ENCODE measurements around the gene CATSPERZ.

Gene CATSPERZ

DNA sequence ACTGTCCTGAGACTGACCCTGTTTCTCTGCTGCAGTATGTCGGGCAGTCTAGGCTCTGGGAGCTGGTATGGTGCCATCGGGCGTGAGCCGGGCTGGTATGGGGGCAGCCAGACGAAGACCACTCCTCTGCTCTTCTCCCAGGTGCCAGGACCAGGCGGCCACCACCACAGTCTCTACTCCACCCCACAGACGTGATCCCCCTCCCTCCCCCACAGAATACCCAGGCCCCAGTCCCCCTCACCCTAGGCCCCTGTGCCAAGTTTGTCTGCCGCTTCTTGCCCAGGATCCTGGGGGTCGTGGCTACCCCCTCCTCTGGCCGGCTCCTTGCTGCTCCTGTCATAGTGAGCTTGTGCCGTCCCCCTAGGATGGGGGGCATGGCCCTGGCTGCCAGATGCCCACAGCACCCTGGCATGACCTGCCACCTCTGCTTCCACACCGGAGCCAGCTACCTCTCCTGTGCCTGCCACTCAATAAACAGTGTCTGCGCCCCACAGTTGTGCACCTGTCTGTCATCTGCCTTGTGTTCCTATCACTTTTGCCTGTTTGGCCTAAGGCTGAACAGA lies 11.1 kb upstream of the CATSPERZ start:
- ATAC-seq, result no peak
- H3K4me3 Mint-ChIP-seq, result no peak overlapping the region

DNA sequence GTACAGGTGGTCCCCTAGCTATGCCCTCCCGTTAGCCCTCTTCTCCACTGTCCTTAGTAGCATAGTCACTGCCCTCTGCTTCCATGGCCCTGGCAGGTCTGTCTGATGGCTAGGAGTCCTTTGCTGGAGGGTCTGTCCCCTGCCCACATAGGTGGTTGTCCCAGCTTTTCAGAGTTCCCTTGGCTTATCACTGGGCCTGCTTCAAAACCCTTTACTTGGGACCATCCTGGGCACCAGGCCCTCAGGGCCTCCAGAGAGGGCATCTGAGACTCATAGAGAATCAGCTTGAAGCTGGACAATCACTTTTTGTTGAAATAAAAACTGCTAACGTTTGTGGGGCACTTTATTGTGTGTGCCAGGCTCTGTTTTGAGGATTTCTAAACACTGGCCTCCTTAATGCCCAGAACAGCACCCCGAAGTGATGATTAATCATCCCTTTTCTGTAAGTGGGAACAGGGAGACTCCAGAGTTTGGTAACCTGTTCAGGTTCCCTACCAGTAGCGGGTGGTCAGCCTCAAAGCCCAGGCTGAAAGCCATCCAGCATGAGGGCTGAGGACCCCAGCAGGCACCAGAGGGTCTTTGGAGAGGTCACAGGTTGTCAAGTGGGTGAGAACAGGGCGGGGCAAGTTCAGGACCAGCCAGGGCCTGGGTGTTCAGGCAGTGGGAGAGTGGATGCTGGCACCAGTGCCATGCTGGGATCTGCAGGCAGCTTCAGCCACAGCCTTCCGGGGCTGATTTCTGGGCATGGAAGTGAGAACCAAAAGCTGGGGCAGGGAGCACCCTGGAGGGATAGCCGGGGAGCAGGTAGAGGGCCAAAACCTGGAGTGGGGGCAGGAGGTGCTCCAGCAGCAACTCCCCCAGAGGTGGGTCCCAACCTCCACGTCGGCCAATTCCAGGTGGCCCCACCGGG lies 9.6 kb upstream of the CATSPERZ start:
- no peak overlapping the region for H3K27ac Mint-ChIP-seq
- H3K9me3 Mint-ChIP-seq, result no peaks in the 10 kb centered on the region
- H3K36me3 Mint-ChIP-seq, result peaks cover 14% of the 10 kb centered on the region
- ATAC-seq (no peak), DNase-seq (ENCODE audit: low spot score in 2 of 2) (no peak)
- peaks cover 21% of the 10 kb centered on the region for H3K4me1 Mint-ChIP-seq
- peak overlapping the region; percentile 71 for H3K4me3 Mint-ChIP-seq

More for the DNA sequence above, 11.1 kb upstream of the CATSPERZ start:
- H3K27ac Mint-ChIP-seq, result no peak overlapping the region
- peaks cover 21% of the 10 kb centered on the region for H3K4me1 Mint-ChIP-seq
- no peak for DNase-seq (ENCODE audit: low spot score in 2 of 2)
- no peaks in the 10 kb centered on the region for H3K9me3 Mint-ChIP-seq
- peaks cover 20% of the 10 kb centered on the region for H3K36me3 Mint-ChIP-seq

DNA sequence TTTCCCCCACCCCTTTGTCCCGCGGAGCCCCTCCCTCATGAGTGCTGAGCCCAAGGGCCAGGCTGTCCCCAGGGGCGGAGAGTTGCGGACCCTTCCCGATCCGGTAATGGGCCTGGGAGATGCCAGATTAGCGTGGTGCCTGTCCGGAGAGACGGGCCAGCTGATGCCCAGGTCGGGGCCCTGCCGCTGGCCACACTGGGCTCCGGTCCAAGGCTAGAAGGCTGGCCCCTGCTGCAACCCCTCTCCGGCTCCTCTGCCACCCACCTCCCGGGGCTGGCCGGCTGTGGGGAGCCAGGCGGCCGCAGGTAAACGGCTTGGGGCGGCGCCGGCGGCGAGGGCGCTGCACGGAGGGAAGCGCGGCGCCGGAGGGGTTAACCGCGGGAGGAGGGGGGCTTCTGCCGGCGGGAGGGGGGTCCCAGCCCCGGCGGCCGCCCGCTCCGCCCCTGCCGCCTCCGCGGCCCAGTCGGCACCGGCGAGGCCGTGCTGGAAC lies 8.9 kb upstream of the CATSPERZ start, which contains the start of gene KCNK4:
Gene KCNK4, plus strand, starts transcription at position 41 of the 490 bp plus-strand sequence. CDS start 1,717 bp downstream, outside the sequence.
- Mint-ChIP-seq H3K4me1 (peaks cover 19% of the 10 kb centered on the region), H3K36me3 (peaks cover 11% of the 10 kb centered on the region), H3K27ac (no peak within 1 kb of the TSS), H3K9me3 (no peaks in the 10 kb centered on the region), H3K4me3 (peak within 1 kb of the TSS; percentile 71)
- ATAC-seq (no peak), DNase-seq (ENCODE audit: low spot score in 2 of 2) (no peak)

DNA sequence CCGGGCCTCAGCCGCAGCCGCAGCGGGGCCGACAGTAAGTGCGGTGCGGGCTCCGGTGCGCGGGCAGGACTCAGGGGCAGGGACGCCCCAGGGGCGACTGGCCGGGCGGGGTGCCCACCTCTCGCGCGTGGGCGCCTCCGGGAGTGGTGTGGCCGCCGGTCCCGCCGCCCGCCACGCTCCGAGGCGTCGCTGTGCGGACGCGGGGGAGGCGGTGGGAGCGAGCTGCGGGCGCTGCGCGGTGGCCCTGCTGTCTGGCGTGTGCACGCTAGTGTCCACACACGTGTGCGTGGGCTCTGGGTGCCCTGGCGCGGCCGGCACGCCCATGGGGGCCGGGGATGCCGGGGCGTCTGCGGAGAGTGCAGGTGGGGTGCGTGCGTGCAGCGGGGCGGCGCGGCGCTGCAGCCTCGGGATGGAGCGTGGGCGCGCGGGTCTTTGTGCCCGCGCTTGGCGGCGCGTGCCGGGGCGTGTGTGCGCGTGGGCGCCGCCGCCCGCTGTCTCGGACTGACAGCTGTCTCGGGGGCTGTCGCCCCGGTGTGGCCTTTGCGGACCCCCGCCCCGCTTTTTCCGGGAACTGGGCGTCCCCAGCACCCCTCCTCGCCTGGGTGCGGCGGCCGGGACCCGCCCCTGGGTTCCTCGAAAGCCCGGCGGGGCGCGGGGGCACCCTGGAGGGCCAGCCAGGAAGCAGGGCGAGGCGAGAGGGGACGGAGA lies 8.3 kb upstream of the CATSPERZ start:
- no peaks in the 10 kb centered on the region for H3K9me3 Mint-ChIP-seq
- H3K4me3 Mint-ChIP-seq, result peak overlapping the region; percentile 64
- H3K36me3 Mint-ChIP-seq, result peaks cover 6% of the 10 kb centered on the region
- DNase-seq (ENCODE audit: low spot score in 2 of 2), result no peak
- ATAC-seq, result peak; percentile 44
- H3K4me1 Mint-ChIP-seq, result peaks cover 13% of the 10 kb centered on the region
- H3K27ac Mint-ChIP-seq, result no peak overlapping the region

DNA sequence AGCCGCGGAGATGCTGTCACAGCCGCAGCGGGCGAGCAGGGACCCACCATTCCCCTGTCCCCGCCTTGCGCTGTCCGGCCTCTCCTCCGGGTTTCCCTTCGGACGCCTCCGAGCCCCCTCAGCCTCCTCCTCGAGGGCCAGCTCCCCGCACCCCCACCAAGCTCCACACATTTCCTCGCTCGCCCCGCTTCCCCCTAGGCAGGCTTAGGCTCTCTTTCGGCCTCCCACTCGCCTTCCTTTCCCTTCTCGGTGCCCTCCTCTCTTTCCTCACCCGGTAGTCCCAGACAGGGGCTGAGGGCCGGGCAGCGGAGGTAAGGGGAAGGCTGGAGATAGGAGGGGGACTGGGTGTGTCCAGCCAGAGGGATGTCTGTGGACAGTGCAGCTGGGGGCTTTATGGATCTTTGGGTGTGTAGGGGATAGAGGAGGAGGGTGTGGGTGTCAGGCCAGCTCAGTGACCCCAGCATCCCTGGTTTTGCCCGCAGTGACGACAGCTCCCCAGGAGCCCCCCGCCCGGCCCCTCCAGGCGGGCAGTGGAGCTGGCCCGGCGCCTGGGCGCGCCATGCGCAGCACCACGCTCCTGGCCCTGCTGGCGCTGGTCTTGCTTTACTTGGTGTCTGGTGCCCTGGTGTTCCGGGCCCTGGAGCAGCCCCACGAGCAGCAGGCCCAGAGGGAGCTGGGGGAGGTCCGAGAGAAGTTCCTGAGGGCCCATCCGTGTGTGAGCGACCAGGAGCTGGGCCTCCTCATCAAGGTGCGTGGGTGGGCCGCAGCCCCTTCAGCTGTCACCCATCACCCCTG lies 7.5 kb upstream of the CATSPERZ start:
- DNase-seq (ENCODE audit: low spot score in 2 of 2) (no peak), ATAC-seq (peak; percentile 9)
- peaks cover 5% of the 10 kb centered on the region for H3K36me3 Mint-ChIP-seq
- H3K27ac Mint-ChIP-seq, result no peak overlapping the region
- H3K4me1 Mint-ChIP-seq, result peaks cover 16% of the 10 kb centered on the region
- peak overlapping the region; percentile 64 for H3K4me3 Mint-ChIP-seq
- H3K9me3 Mint-ChIP-seq, result no peaks in the 10 kb centered on the region

DNA sequence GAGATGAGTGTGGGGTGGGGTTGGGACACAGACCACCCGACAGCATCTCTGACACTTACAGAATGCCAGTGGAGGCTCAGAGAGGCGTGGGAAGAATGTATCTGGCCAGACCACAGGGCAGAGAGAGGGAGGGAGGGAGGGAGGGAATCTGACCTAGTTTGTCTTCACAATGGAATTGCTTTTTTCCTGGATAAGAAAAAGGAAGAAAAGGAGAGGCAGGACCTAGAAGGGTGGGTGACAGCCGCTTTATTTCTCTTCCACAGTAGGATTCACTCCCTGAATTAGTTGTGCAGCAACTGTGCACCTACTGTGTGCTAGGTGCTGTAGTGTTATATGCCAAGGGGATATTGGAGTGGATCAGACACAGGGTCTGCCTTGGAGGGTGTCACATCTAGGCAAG lies 5.4 kb upstream of the CATSPERZ start:
- no peak overlapping the region for H3K27ac Mint-ChIP-seq
- no peak for ATAC-seq
- peaks cover 26% of the 10 kb centered on the region for H3K4me1 Mint-ChIP-seq
- H3K36me3 Mint-ChIP-seq, result peaks cover 5% of the 10 kb centered on the region
- DNase-seq (ENCODE audit: low spot score in 2 of 2), result no peak
- H3K9me3 Mint-ChIP-seq, result no peaks in the 10 kb centered on the region
- no peak overlapping the region for H3K4me3 Mint-ChIP-seq

DNA sequence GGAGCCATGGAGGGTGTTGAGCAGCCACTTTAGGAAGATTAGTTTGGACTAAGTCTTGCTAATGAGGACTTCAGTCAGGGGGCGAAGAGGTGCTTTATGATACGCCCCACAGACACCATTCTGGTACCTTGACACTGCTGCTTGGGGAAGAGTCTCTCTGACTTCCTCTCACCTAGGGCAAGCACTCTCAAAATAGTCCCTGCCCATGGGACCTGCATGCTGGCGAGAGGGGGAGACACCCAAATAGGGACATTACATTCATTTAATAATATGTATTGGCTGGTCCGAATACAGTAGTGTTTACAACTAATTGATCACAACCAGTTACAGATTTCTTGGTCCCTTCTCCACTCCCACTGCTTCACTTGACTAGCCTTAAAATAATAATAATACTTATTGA lies 4.4 kb upstream of the CATSPERZ start:
- H3K4me1 Mint-ChIP-seq, result peaks cover 33% of the 10 kb centered on the region
- H3K27ac Mint-ChIP-seq, result no peak overlapping the region
- ATAC-seq, result no peak
- H3K9me3 Mint-ChIP-seq, result no peaks in the 10 kb centered on the region
- H3K4me3 Mint-ChIP-seq, result no peak overlapping the region
- peaks cover 2% of the 10 kb centered on the region for H3K36me3 Mint-ChIP-seq
- DNase-seq (ENCODE audit: low spot score in 2 of 2), result no peak

DNA sequence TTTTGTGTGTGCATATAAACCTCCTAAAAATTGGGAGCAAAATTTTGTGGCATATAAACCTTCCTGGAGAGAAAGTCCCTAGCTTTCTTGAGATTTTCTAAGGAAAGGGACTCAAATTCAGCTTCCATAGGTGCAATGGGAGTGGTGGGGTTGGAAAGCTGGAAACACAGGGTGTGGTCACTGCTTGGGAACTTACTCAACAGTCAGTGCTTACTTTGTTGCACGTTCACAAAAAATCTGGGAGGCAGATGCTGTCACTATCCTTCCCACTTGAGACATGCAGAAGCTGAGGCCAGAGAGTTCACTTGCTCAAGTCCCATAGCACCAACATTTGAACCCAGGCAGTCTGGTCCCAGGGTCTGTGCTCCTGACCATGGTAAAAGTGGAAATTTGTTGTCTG lies 3.9 kb upstream of the CATSPERZ start:
- no peak overlapping the region for H3K27ac Mint-ChIP-seq
- DNase-seq (ENCODE audit: low spot score in 2 of 2), result no peak
- no peaks in the 10 kb centered on the region for H3K36me3 Mint-ChIP-seq
- peaks cover 32% of the 10 kb centered on the region for H3K4me1 Mint-ChIP-seq
- no peak for ATAC-seq
- H3K9me3 Mint-ChIP-seq, result no peaks in the 10 kb centered on the region
- H3K4me3 Mint-ChIP-seq, result no peak overlapping the region

DNA sequence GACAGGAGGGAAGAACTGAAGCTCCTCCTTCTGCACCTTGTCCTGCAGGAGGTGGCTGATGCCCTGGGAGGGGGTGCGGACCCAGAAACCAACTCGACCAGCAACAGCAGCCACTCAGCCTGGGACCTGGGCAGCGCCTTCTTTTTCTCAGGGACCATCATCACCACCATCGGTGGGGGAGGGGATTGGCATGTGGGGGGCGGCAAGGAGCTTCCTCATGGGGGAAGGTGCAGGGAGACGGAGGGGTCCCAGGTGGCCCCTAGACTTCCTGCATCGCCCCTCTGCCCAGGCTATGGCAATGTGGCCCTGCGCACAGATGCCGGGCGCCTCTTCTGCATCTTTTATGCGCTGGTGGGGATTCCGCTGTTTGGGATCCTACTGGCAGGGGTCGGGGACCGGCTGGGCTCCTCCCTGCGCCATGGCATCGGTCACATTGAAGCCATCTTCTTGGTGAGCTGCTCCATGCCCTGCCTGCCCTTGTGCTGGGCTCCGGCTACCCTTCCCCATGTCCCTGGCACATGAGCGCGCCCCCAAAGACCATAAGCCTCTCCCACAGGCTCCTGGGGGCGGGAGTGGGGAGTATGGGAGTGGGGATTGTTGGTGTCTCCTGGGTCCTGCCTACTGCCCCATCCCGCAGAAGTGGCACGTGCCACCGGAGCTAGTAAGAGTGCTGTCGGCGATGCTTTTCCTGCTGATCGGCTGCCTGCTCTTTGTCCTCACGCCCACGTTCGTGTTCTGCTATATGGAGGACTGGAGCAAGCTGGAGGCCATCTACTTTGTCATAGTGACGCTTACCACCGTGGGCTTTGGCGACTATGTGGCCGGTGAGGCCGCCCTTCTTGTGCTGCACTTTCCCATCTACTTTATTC lies 3.1 kb upstream of the CATSPERZ start:
- Mint-ChIP-seq H3K27ac (no peak overlapping the region), H3K4me1 (peaks cover 32% of the 10 kb centered on the region), H3K9me3 (no peaks in the 10 kb centered on the region), H3K4me3 (no peak overlapping the region), H3K36me3 (no peaks in the 10 kb centered on the region)
- DNase-seq (ENCODE audit: low spot score in 2 of 2) (no peak), ATAC-seq (no peak)

DNA sequence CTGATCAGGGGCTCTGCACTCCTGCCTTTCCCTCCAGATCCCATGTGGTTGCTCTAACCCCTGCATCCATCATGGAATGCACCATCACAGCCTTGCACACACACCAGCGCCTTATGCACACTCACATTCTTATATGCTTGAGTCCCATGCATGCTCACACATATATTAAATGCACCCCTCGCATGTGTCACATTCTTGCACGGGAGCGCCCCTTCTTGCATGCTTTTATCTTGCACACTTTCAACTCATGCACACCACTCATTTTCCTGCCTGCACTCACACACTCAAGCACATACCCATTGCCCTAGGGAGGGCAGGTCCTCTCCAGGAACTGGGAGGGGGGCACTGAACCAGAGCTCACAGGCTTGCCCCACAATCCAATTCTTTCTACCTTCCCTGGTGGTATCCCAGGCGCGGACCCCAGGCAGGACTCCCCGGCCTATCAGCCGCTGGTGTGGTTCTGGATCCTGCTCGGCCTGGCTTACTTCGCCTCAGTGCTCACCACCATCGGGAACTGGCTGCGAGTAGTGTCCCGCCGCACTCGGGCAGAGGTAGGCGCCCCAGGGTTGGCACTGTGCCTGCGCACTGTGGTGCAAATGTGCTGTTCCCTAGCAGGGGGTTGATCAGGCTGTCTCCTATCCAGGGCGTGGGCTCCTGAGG lies 2.3 kb upstream of the CATSPERZ start:
- H3K4me3 Mint-ChIP-seq, result no peak overlapping the region
- no peaks in the 10 kb centered on the region for H3K9me3 Mint-ChIP-seq
- no peaks in the 10 kb centered on the region for H3K36me3 Mint-ChIP-seq

DNA sequence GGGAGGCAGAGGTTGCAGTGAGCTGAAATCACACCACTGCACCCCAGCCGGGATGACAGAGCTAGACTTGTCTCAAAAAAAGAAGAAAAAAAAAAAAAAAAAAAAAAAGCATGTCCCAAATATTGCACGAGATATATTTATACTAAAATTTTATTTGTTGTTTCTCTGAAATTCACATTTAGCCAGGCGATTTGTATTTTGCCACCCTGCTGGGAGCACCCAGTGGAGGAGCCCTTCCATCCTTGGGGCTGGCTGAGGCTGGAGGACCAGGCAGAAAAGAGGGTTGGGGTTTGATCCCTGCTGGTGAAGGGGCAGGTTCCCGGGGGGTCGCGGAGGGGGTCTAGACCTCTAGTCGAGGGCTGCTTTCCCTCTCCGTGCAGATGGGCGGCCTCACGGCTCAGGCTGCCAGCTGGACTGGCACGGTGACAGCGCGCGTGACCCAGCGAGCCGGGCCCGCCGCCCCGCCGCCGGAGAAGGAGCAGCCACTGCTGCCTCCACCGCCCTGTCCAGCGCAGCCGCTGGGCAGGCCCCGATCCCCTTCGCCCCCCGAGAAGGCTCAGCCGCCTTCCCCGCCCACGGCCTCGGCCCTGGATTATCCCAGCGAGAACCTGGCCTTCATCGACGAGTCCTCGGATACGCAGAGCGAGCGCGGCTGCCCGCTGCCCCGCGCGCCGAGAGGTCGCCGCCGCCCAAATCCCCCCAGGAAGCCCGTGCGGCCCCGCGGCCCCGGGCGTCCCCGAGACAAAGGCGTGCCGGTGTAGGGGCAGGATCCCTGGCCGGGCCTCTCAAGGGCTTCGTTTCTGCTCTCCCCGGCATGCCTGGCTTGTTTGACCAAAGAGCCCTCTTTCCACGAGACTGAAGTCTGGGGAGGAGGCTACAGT lies 952 bp upstream of the CATSPERZ start:
- ATAC-seq (no peak), DNase-seq (ENCODE audit: low spot score in 2 of 2) (no peak)
- Mint-ChIP-seq H3K4me3 (peak overlapping the region; percentile 75), H3K36me3 (peaks cover 1% of the 10 kb centered on the region), H3K9me3 (no peaks in the 10 kb centered on the region), H3K27ac (no peak overlapping the region), H3K4me1 (peaks cover 31% of the 10 kb centered on the region)

More for the DNA sequence above, 2.3 kb upstream of the CATSPERZ start:
- H3K4me1 Mint-ChIP-seq, result peaks cover 27% of the 10 kb centered on the region
- ATAC-seq (no peak), DNase-seq (ENCODE audit: low spot score in 2 of 2) (no peak)
- no peak overlapping the region for H3K27ac Mint-ChIP-seq

DNA sequence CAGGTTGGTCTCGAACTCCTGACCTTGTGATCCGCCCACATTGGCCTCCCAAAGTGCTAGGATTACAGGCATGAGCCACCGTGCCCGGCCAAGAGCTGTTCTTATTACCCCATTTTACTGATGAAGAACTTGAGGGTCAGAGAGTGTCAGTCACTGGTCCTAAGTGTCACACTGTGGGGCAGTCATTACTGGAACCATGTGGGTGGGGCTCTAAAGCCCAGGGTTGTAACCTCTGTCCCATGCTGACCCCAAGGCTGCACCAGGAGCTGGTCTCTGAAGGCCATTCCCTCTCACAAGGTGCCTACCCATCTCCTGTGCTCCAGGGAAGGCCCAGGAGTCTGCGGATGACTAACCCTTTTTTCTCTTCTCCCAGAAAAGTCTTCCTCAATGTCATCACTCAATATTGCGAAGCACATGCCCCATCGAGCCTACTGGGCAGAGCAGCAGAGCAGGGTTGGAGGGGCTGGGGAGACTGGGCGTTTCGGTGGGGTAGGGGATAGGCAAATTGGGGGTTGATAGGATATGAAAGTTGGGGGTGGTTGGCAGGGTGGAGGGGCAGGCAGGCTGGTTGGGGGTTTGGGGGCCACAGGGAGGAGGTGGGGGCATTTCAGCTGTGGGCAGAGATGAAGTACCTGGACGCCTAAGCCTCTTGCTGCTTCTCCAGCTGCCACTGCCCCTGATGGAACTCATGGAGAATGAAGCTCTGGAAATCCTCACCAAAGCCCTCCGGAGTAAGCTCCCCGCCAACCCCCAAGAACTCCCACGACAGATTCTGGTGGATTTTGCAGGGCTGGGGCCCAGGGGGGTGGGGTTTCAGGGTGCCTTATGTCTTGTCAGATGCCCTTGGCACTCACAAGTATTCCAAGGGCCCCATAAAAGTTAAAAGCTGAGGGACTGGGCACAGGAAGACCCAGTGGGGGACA lies 3.2 kb downstream of the CATSPERZ start:
- DNase-seq (ENCODE audit: low spot score in 2 of 2) (no peak), ATAC-seq (no peak)
- H3K9me3 Mint-ChIP-seq, result no peaks in the 10 kb centered on the region
- peaks cover 30% of the 10 kb centered on the region for H3K36me3 Mint-ChIP-seq
- peak overlapping the region; percentile 99 for H3K4me3 Mint-ChIP-seq
- H3K27ac Mint-ChIP-seq, result peak overlapping the region; percentile 96
- peaks cover 33% of the 10 kb centered on the region for H3K4me1 Mint-ChIP-seq

Measured in stimulated activated effector memory CD8-positive, alpha-beta T cell treated with anti-CD3 and anti-CD28 coated beads, Interleukin-12 subunit alpha, Interleukin-12 subunit beta, amount 100 ng/mL, for 72 hours (primary cell).